Rectal smooth muscle tissue (tissue), 1 donor: ENCODE results near the gene NF1.
"Not testable (repeated sequence)": the region's sequence is repeated elsewhere in the genome, so short reads cannot be mapped to it uniquely, and the experiment has no call there.

Source experiments
- H3K27ac ChIP-seq: one replicate; pipeline ENCODE4 v1.7.0; 2013; ENCODE audit warnings: low read depth, low read length, inconsistent platforms
- H3K27me3 ChIP-seq: one replicate; pipeline ENCODE4 v1.7.0; 2013; ENCODE audit warnings: low read length; ENCODE audit not compliant: control insufficient read depth, insufficient read depth
- H3K36me3 ChIP-seq: one replicate; pipeline ENCODE4 v1.7.0; 2013; ENCODE audit warnings: low read length; ENCODE audit not compliant: control insufficient read depth, insufficient read depth
- H3K4me1 ChIP-seq: one replicate; pipeline ENCODE4 v1.7.0; 2013; ENCODE audit warnings: low read length; ENCODE audit not compliant: control insufficient read depth, insufficient read depth
- H3K4me3 ChIP-seq: one replicate; pipeline ENCODE4 v1.7.0; 2013; ENCODE audit warnings: low read length
- H3K9ac ChIP-seq: one replicate; pipeline ENCODE4 v1.7.0; 2013; ENCODE audit warnings: low read length

The NF1 gene

DNA sequence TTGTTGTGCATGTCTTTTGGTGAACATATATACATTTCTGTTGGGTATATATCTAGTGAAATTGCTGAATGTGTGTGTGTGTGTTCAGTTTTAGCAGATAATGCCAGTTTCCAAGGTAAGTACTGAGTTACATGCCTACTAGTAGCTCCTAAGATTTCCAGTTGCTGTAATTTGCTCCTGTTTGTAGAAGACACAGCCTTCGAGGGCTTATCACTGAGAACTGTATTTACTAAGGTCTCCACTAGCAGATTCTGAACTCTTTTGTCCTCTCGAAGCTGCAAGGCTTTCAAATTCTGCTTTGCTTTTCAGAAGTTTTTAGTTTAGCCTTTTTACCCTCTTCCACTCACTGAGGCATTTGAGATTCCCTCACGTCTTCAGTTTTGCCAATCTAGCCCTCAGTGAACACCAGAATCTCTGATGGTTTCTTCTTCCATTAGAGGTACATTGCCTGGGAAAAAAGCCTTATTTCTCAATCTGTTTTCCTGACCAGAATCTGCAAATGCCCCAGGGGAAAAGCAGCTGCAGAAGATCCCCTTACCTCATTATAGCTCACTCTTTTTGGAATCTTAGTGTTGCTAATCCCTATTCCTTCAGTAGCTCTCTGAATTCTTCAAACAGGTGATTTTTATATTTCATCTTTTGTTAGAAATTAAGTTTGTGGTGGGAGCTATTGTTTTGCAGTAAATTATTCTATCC lies 52.9 kb downstream of the NF1 start:
- H3K27ac ChIP-seq, result no peak overlapping the region
- no peak overlapping the region for H3K4me3 ChIP-seq
- H3K9ac ChIP-seq, result no peak overlapping the region
- H3K4me1 ChIP-seq, result no peaks in the 10 kb centered on the region
- H3K27me3 ChIP-seq, result no peaks in the 10 kb centered on the region
- no peaks in the 10 kb centered on the region for H3K36me3 ChIP-seq

DNA sequence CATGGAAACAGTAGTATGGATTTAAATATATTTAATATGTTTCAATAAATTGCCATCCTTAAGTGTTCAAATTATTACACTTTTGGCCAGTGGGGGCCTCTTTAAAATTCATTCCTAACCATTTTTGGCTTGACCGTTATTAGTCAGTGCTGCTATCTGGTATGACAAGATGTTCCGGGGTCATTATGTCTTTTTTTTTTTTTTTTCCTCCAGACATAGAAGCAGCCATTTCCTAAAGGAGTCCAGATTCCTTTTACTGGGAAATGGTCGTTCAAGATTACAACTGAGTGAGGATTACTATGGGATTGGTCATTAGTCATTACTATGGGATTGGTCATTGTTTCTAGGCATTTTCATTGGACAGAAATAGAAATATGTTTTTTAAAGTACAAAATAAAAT lies 53.4 kb downstream of the NF1 start:
- Histone ChIP-seq H3K36me3 (no peaks in the 10 kb centered on the region), H3K4me3 (no peak overlapping the region), H3K27ac (no peak overlapping the region), H3K9ac (no peak overlapping the region), H3K27me3 (no peaks in the 10 kb centered on the region), H3K4me1 (no peaks in the 10 kb centered on the region)

DNA sequence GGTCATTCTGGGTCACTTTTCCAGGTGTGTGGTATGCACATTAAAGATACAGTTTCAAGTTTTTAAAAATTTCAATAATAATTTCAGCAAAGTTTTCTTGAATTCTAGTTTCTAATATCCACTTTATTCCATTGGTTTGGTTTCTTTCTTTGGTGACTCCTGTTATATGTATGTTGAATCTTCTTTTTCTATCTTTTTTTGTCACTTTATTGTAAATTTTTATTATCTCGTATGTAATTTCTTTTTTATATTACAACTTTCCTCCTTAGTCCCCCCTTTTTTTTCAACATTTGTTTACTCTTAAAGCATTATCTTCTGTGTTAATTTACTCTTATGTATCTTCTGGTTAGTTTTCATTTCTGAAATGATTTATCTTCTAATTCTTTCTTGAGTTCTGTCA lies 57.5 kb downstream of the NF1 start:
- no peak overlapping the region for H3K9ac ChIP-seq
- no peaks in the 10 kb centered on the region for H3K27me3 ChIP-seq
- no peak overlapping the region for H3K27ac ChIP-seq
- no peak overlapping the region for H3K4me3 ChIP-seq
- H3K36me3 ChIP-seq, result no peaks in the 10 kb centered on the region
- H3K4me1 ChIP-seq, result no peaks in the 10 kb centered on the region

DNA sequence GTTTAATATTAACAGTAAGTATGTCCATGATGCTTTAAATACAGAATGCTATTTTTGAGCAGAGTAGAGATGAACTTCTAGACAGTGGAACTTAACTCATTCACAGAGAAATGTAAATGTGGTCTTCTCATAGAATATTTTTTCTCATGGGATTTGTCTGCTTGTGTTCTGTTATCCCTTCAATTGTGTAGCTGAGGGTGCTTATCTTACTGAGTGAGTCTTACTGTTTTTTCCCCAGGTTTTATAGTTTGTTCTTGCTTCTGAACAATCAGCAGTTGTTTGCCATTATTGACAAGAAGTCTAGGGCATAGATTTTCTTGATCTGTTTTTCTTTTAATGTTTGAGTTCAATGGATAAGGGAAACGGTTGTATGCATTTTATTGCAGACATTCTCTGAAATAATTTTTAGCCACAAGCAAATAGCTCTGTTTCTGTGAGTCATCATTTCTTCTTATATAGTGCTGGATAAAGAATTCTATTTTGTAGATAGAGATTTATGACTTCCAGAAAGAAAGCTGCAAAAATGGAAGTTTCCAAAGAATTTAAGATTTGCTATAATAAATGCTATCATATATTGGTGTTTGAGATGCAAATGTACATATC lies 60.5 kb downstream of the NF1 start:
- H3K27ac ChIP-seq, result no peak overlapping the region
- H3K4me1 ChIP-seq, result no peaks in the 10 kb centered on the region
- no peak overlapping the region for H3K9ac ChIP-seq
- H3K27me3 ChIP-seq, result no peaks in the 10 kb centered on the region
- H3K36me3 ChIP-seq, result no peaks in the 10 kb centered on the region
- no peak overlapping the region for H3K4me3 ChIP-seq

DNA sequence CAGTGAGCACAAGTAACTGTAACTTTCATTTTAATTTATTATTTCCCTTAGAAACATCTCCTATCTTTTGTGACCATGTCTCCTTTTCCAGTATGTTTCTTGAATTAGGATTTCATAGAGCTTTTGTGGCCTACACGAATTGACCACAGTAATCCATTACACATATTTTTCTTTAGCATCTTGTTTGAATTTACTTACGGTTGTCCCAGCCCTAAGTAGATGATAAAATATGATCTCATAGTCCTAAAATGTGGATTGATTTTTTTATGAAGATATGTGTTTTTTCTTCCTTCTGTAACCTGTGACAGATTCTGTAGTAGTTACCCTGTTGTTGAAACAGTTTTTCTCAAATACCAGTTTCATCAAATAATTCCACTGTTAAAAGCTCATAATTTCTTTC lies 61.5 kb downstream of the NF1 start:
- Histone ChIP-seq H3K4me3 (no peak overlapping the region), H3K27ac (no peak overlapping the region), H3K27me3 (no peaks in the 10 kb centered on the region), H3K36me3 (no peaks in the 10 kb centered on the region), H3K9ac (no peak overlapping the region), H3K4me1 (no peaks in the 10 kb centered on the region)

DNA sequence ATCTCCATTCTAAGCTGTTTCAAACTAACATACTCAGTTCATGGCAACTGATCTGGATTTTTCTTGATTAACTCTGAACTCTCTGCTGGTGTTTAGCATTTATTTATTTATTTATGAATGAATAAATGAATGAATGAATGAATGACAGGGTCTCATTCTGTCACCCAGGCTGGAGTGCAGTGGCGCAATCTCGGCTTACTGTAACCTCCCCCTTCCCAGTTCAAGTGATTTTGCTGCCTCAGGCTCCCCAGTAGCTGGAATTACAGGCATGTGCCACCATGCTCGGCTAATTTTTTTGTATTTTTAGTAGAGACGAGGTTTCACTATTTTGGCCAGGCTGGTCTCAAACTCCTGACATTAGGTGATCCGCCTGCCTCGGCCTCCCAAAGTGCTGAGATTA lies 62.1 kb downstream of the NF1 start:
- H3K36me3 ChIP-seq, result not testable (repeated sequence)

DNA sequence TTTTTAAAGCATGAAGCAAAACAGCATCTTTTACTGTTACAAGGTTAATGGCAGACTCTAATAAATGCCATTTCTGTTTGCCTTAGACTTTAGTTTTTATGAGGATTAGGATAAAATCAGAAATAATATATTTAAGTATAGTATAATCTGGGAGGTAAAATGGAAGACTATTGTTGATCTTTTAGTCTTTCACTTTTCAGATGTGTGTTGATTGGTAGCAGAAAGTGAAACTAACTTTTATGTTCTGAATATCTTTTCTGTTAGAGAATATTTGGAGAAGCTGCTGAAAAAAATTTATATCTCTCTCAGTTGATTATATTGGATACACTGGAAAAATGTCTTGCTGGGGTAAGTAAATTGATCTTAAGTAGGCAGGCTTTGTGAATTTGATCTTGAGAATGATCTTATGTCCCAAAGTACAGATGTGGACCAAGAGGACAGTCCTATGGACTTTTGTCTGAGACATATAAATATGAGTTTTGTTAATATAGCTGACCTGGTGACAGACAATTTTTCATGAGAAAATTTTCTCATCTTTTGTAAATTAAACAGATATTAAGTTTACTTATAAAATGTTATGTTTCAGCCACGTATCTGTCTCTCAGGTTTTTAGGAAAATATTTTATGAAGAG lies 64.1 kb downstream of the NF1 start:
- no peaks in the 10 kb centered on the region for H3K36me3 ChIP-seq
- no peak overlapping the region for H3K4me3 ChIP-seq
- no peaks in the 10 kb centered on the region for H3K4me1 ChIP-seq
- no peaks in the 10 kb centered on the region for H3K27me3 ChIP-seq
- no peak overlapping the region for H3K9ac ChIP-seq
- H3K27ac ChIP-seq, result no peak overlapping the region

More for the DNA sequence above, 62.1 kb downstream of the NF1 start:
- not testable (repeated sequence) for H3K4me3 ChIP-seq, H3K9ac ChIP-seq, H3K27ac ChIP-seq, H3K4me1 ChIP-seq, H3K27me3 ChIP-seq

DNA sequence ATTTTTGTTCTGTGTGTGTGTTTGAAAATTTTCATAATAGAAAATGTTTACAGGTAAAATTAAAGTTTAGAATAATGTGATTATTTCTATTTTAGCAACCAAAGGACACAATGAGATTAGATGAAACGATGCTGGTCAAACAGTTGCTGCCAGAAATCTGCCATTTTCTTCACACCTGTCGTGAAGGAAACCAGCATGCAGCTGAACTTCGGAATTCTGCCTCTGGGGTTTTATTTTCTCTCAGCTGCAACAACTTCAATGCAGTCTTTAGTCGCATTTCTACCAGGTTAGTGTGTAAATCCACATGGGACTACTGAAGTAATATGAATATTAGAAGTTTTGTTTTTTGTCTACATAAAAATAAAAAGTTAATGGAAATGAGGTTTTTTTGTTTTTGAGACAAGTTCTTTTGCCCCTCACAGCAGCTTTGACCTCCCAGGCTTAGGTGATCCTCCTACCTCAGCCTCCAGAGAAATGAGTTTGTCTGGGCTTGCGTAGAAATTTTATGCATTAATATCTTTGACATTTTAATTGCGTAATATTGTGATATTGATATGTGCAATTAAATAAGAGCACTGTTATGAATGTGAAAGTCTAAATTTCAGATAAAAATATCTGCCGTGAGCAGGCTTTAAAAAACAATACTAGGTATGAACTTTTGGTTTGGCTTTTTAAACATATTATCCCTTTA lies 68.5 kb downstream of the NF1 start:
- H3K9ac ChIP-seq, result no peak overlapping the region
- no peaks in the 10 kb centered on the region for H3K36me3 ChIP-seq
- no peaks in the 10 kb centered on the region for H3K4me1 ChIP-seq
- no peak overlapping the region for H3K27ac ChIP-seq
- H3K27me3 ChIP-seq, result no peaks in the 10 kb centered on the region
- no peak overlapping the region for H3K4me3 ChIP-seq

DNA sequence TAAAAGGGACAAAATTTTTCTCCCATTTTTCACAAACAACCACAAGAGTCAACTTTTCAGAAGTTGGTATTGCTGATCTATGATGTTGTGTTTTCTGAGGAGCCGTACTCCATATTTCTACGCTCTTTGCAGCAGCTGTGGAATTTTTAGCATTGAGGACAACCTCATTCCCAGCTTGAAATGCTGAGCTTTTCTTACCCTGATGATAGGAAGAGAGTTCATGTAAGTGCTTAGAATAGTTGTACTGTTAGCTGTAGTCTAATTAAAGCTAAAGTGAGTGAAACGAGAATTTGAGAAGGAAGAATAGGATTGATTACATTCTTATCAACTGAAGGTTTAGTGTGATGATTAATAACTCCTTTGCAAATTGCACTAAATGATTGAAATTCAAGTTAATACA lies 72.3 kb downstream of the NF1 start:
- no peak overlapping the region for H3K9ac ChIP-seq
- no peak overlapping the region for H3K27ac ChIP-seq
- no peaks in the 10 kb centered on the region for H3K36me3 ChIP-seq
- no peaks in the 10 kb centered on the region for H3K27me3 ChIP-seq
- H3K4me3 ChIP-seq, result no peak overlapping the region
- no peaks in the 10 kb centered on the region for H3K4me1 ChIP-seq

DNA sequence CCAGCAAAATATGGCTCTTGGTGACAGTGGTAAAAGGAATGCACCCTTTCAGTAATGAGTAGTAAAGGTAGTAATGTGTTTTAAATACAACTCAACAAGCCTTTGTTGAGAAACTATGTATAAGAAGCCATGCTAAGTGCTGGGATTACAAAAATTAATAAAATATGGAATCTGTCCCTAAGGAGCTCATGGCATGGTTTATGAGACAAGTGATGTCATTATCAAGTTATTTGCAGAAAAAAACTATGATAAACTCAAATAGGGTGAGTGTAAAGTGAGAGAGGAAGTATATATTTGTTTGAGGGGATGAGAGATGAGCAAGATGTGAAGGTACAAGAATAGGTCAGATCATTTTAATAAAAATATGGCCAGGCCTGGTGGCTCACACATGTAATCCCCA lies 76.9 kb downstream of the NF1 start:
- no peaks in the 10 kb centered on the region for H3K4me1 ChIP-seq
- no peak overlapping the region for H3K27ac ChIP-seq
- no peaks in the 10 kb centered on the region for H3K36me3 ChIP-seq
- no peak overlapping the region for H3K9ac ChIP-seq
- H3K4me3 ChIP-seq, result no peak overlapping the region
- no peaks in the 10 kb centered on the region for H3K27me3 ChIP-seq

DNA sequence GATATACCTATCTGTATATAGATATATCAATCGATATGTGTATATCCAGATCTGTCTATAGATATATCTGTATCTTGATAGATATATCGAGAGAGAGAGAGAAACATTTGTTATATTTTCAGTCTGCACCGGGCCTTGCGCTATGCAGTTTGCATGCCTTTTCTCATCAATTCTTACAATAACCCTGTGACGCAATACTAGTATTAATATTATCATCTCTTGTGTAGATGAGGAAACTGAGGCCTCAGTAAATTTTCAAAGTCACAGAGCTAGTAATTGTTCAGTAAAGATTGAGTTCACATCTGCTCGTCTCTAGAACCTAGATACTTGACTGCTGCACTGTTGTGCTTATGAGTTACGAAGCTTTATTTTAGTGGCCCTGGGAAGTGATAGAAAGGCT lies 77.6 kb downstream of the NF1 start:
- Histone ChIP-seq H3K27me3 (no peaks in the 10 kb centered on the region), H3K36me3 (no peaks in the 10 kb centered on the region), H3K9ac (no peak overlapping the region), H3K4me3 (no peak overlapping the region), H3K27ac (no peak overlapping the region), H3K4me1 (no peaks in the 10 kb centered on the region)

DNA sequence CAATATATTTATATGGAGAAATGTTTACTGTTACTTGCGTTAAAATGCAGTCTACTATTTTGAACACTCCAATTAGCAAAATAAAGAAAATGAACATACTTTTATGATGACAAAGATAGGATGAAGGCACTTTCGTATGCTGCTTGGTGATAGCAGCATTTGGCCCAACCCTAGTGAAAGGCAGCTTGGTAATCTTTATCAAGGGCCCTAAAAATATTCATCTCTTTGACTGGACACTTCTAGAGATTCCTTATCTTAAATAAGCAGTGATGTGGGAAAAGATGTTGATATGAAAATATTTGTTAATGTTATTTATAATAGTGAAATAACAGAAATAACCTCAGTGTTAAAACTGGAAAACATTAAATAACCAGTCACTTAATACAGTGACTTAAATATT lies 79.4 kb downstream of the NF1 start:
- Histone ChIP-seq H3K27me3 (no peaks in the 10 kb centered on the region), H3K27ac (no peak overlapping the region), H3K4me1 (no peaks in the 10 kb centered on the region), H3K9ac (no peak overlapping the region), H3K36me3 (no peaks in the 10 kb centered on the region), H3K4me3 (no peak overlapping the region)
